IPS-15b (cell line): Measurements from ENCODE around the gene TRIM66.
"Not testable (repeated sequence)": the region's sequence is repeated elsewhere in the genome, so short reads cannot be mapped to it uniquely, and the experiment has no call there.

ENCODE experiments used
- H3K27me3 ChIP-seq: one replicate; pipeline ENCODE4 v1.6.1; 2013; ENCODE audit warnings: low read length; ENCODE audit not compliant: control insufficient read depth, insufficient read depth
- H3K36me3 ChIP-seq: one replicate; pipeline ENCODE4 v1.6.1; 2013; ENCODE audit warnings: low read length; ENCODE audit not compliant: control insufficient read depth, insufficient read depth
- H3K4me1 ChIP-seq: one replicate; pipeline ENCODE4 v1.6.1; 2013; ENCODE audit warnings: mild to moderate bottlenecking, low read length; ENCODE audit not compliant: control insufficient read depth, insufficient read depth
- H3K4me3 ChIP-seq: one replicate; pipeline ENCODE4 v1.5.1; 2013; ENCODE audit warnings: low read depth, low read length
- H3K9ac ChIP-seq: one replicate; pipeline ENCODE4 v1.6.1; 2013; ENCODE audit warnings: low read depth, mild to moderate bottlenecking, low read length
- H3K9me3 ChIP-seq: one replicate; pipeline ENCODE4 v1.6.1; 2013; ENCODE audit warnings: mild to moderate bottlenecking, low read length; ENCODE audit not compliant: control insufficient read depth, insufficient read depth

Gene TRIM66

GRCh38 chr11:8685306-8685705 is 2.8 kb upstream of the TRIM66 start:
- Histone ChIP-seq H3K4me3 (peak overlapping the region; percentile 27), H3K9me3 (no peaks in the 10 kb centered on the region)

GRCh38 chr11:8684600-8685290 is 2.3 kb upstream of the TRIM66 start:
- no peaks in the 10 kb centered on the region for H3K27me3 ChIP-seq
- H3K4me3 ChIP-seq, result peak overlapping the region; percentile 95
- H3K36me3 ChIP-seq, result peaks cover 29% of the 10 kb centered on the region
- H3K4me1 ChIP-seq, result peaks cover 18% of the 10 kb centered on the region
- H3K9me3 ChIP-seq, result no peaks in the 10 kb centered on the region
- H3K9ac ChIP-seq, result no peak overlapping the region

More at GRCh38 chr11:8685306-8685705, 2.8 kb upstream of the TRIM66 start:
- Histone ChIP-seq H3K4me1 (peaks cover 21% of the 10 kb centered on the region), H3K9ac (no peak overlapping the region), H3K27me3 (no peaks in the 10 kb centered on the region), H3K36me3 (peaks cover 29% of the 10 kb centered on the region)

GRCh38 chr11:8683115-8683807 is 796 bp upstream of the TRIM66 start:
- Histone ChIP-seq H3K27me3 (no peaks in the 10 kb centered on the region), H3K4me1 (peaks cover 14% of the 10 kb centered on the region), H3K4me3 (peak overlapping the region; percentile 95), H3K9me3 (no peaks in the 10 kb centered on the region), H3K9ac (peak overlapping the region; percentile 100), H3K36me3 (peaks cover 29% of the 10 kb centered on the region)

- Histone ChIP-seq H3K9ac (peak overlapping the region; percentile 100), H3K36me3 (peaks cover 29% of the 10 kb centered on the region), H3K4me3 (peak overlapping the region; percentile 95), H3K4me1 (peaks cover 13% of the 10 kb centered on the region), H3K27me3 (no peaks in the 10 kb centered on the region), H3K9me3 (no peaks in the 10 kb centered on the region)
Observed at GRCh38 chr11:8681837-8682302, 595 bp downstream of the TRIM66 start.

- H3K4me1 ChIP-seq, result peaks cover 8% of the 10 kb centered on the region
- no peak overlapping the region for H3K9ac ChIP-seq
- no peaks in the 10 kb centered on the region for H3K9me3 ChIP-seq
- no peak overlapping the region for H3K4me3 ChIP-seq
- H3K36me3 ChIP-seq, result peaks cover 4% of the 10 kb centered on the region
- no peaks in the 10 kb centered on the region for H3K27me3 ChIP-seq
Observed at GRCh38 chr11:8679006-8679405, 3.5 kb downstream of the TRIM66 start.

- no peak overlapping the region for H3K4me3 ChIP-seq
- H3K4me1 ChIP-seq, result peaks cover 16% of the 10 kb centered on the region
- H3K36me3 ChIP-seq, result no peaks in the 10 kb centered on the region
- no peaks in the 10 kb centered on the region for H3K27me3 ChIP-seq
- no peaks in the 10 kb centered on the region for H3K9me3 ChIP-seq
- no peak overlapping the region for H3K9ac ChIP-seq
Observed at GRCh38 chr11:8676458-8676857, 6.0 kb downstream of the TRIM66 start.

GRCh38 chr11:8674859-8675258 is 7.6 kb downstream of the TRIM66 start:
- no peaks in the 10 kb centered on the region for H3K9me3 ChIP-seq
- H3K27me3 ChIP-seq, result no peaks in the 10 kb centered on the region
- no peak overlapping the region for H3K4me3 ChIP-seq
- H3K4me1 ChIP-seq, result peaks cover 25% of the 10 kb centered on the region
- H3K9ac ChIP-seq, result no peak overlapping the region
- H3K36me3 ChIP-seq, result no peaks in the 10 kb centered on the region

GRCh38 chr11:8672346-8672745 is 10.1 kb downstream of the TRIM66 start:
- H3K27me3 ChIP-seq, result no peaks in the 10 kb centered on the region
- H3K9me3 ChIP-seq, result no peaks in the 10 kb centered on the region

GRCh38 chr11:8671651-8672062 is 10.8 kb downstream of the TRIM66 start:
- peaks cover 22% of the 10 kb centered on the region for H3K4me1 ChIP-seq
- no peaks in the 10 kb centered on the region for H3K27me3 ChIP-seq
- no peaks in the 10 kb centered on the region for H3K9me3 ChIP-seq
- peak overlapping the region; percentile 28 for H3K9ac ChIP-seq
- H3K4me3 ChIP-seq, result no peak overlapping the region
- H3K36me3 ChIP-seq, result no peaks in the 10 kb centered on the region

More at GRCh38 chr11:8672346-8672745, 10.1 kb downstream of the TRIM66 start:
- Histone ChIP-seq H3K4me3 (no peak overlapping the region), H3K9ac (peak overlapping the region; percentile 28), H3K36me3 (no peaks in the 10 kb centered on the region), H3K4me1 (peaks cover 25% of the 10 kb centered on the region)

- no peaks in the 10 kb centered on the region for H3K9me3 ChIP-seq
- no peak overlapping the region for H3K4me3 ChIP-seq
- H3K27me3 ChIP-seq, result no peaks in the 10 kb centered on the region
- peak overlapping the region; percentile 28 for H3K9ac ChIP-seq
- peaks cover 19% of the 10 kb centered on the region for H3K4me1 ChIP-seq
- no peaks in the 10 kb centered on the region for H3K36me3 ChIP-seq
Observed at GRCh38 chr11:8671193-8671612, 11.3 kb downstream of the TRIM66 start.

- H3K4me1 ChIP-seq, result peaks cover 19% of the 10 kb centered on the region
- H3K4me3 ChIP-seq, H3K27me3 ChIP-seq, H3K9me3 ChIP-seq, H3K9ac ChIP-seq, H3K36me3 ChIP-seq: not testable (repeated sequence)
Observed at GRCh38 chr11:8670081-8670480, 12.4 kb downstream of the TRIM66 start.

- H3K4me3 ChIP-seq, result no peak overlapping the region
- H3K36me3 ChIP-seq, result no peaks in the 10 kb centered on the region
- H3K9ac ChIP-seq, result no peak overlapping the region
- H3K4me1 ChIP-seq, result no peaks in the 10 kb centered on the region
- no peaks in the 10 kb centered on the region for H3K27me3 ChIP-seq
- no peaks in the 10 kb centered on the region for H3K9me3 ChIP-seq
Observed at GRCh38 chr11:8665222-8665621, 17.2 kb downstream of the TRIM66 start.
